Bronchial epithelial cell (primary cell): ENCODE results near the gene KLK4. TPM values are rescaled to one million over a fixed set of nuclear protein-coding genes. Genes with fewer than 3 reads are reported as not detected.

Experiments used
- DNase-seq: peaks from one replicate; pipeline ENCODE4 v3.0.0-alpha.2; 2010; ENCODE audit warnings: low read depth
- FAIRE-seq: peaks from 2 replicates; lab custom pipeline; 2011; peaks lifted over from hg19 to GRCh38; lab: Jason Lieb, UNC
- H3K27me3 ChIP-seq: 2 replicates; pipeline ENCODE4 v1.5.1; 2011; ENCODE audit warnings: low read length; ENCODE audit not compliant: control insufficient read depth, insufficient read depth
- H3K36me3 ChIP-seq: 2 replicates; pipeline ENCODE4 v1.5.1; 2011; ENCODE audit warnings: low read length; ENCODE audit not compliant: control insufficient read depth, insufficient read depth
- H3K4me3 ChIP-seq: 2 replicates; pipeline ENCODE4 v1.5.1; 2011; ENCODE audit warnings: mild to moderate bottlenecking, low read depth, low read length, control low read depth
- total RNA-seq: library from RNA; depleted of rRNA; stranded (reverse); fragments of >200 nt; gene quantifications from 2 replicates; pipeline ENCODE4 v1.2.1, GENCODE V29; 2014
- TF ChIP-seq, protein P1 (sequence below): IDR thresholded peaks from 2 replicates; pipeline ENCODE4 v1.5.1; 2011; ENCODE audit warnings: mild to moderate bottlenecking, moderate library complexity, low read length, control low read depth, inconsistent platforms; ENCODE audit not compliant: insufficient read depth, severe bottlenecking

The KLK4 gene
- total RNA-seq, 1 donor from 2014 or later = not detected

DNA sequence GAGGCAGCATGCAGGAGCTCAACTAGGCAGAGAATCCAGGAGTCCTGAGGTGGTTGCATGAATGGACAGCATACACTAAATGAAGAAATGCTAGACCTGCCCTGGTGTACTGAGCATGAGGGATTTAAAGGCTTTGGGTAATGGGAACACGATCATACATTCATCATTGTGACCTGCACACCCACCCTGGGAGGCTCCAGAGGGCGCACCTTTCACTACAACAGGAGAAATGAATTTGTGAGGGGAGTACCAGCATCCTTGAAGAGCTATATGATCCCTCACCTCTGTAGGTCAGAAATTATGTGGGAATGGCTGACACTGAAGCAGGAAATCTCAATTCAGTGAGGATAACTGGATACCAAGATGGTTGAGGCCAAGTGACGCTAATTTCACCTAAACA lies 29.0 kb downstream of the KLK4 start:
- DNase-seq = no peak
- Histone ChIP-seq H3K4me3 (no peak overlapping the region), H3K36me3 (no peaks in the 10 kb centered on the region), H3K27me3 (no peaks in the 10 kb centered on the region)
- FAIRE-seq = no peak
- TF ChIP-seq, protein P1, sequence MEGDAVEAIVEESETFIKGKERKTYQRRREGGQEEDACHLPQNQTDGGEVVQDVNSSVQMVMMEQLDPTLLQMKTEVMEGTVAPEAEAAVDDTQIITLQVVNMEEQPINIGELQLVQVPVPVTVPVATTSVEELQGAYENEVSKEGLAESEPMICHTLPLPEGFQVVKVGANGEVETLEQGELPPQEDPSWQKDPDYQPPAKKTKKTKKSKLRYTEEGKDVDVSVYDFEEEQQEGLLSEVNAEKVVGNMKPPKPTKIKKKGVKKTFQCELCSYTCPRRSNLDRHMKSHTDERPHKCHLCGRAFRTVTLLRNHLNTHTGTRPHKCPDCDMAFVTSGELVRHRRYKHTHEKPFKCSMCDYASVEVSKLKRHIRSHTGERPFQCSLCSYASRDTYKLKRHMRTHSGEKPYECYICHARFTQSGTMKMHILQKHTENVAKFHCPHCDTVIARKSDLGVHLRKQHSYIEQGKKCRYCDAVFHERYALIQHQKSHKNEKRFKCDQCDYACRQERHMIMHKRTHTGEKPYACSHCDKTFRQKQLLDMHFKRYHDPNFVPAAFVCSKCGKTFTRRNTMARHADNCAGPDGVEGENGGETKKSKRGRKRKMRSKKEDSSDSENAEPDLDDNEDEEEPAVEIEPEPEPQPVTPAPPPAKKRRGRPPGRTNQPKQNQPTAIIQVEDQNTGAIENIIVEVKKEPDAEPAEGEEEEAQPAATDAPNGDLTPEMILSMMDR = no peak

GRCh38 chr19:50880241-50880640 lies 31.0 kb downstream of the KLK4 start:
- DNase-seq (no peak), FAIRE-seq (no peak)
- Histone ChIP-seq H3K36me3 (no peaks in the 10 kb centered on the region), H3K27me3 (no peaks in the 10 kb centered on the region), H3K4me3 (no peak overlapping the region)
- TF ChIP-seq, protein P1 = no peak

DNA sequence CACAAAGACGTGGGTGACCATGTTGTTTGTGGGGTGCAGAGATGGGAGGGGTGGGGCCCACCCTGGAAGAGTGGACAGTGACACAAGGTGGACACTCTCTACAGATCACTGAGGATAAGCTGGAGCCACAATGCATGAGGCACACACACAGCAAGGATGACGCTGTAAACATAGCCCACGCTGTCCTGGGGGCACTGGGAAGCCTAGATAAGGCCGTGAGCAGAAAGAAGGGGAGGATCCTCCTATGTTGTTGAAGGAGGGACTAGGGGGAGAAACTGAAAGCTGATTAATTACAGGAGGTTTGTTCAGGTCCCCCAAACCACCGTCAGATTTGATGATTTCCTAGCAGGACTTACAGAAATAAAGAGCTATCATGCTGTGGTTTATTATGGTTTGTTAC lies 32.3 kb downstream of the KLK4 start:
- Histone ChIP-seq H3K4me3 (no peak overlapping the region), H3K36me3 (no peaks in the 10 kb centered on the region), H3K27me3 (no peaks in the 10 kb centered on the region)
- FAIRE-seq = no peak
- TF ChIP-seq, protein P1 = no peak
- DNase-seq = no peak

DNA sequence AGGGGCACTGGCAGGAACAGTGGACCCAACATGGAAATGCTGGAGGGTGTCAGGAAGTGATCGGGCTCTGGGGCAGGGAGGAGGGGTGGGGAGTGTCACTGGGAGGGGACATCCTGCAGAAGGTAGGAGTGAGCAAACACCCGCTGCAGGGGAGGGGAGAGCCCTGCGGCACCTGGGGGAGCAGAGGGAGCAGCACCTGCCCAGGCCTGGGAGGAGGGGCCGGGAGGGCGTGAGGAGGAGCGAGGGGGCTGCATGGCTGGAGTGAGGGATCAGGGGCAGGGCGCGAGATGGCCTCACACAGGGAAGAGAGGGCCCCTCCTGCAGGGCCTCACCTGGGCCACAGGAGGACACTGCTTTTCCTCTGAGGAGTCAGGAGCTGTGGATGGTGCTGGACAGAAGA lies 33.9 kb downstream of the KLK4 start:
- no peak for FAIRE-seq
- no peak for DNase-seq
- TF ChIP-seq, protein P1 = no peak
- H3K27me3 ChIP-seq = no peaks in the 10 kb centered on the region
- no peak overlapping the region for H3K4me3 ChIP-seq
- no peaks in the 10 kb centered on the region for H3K36me3 ChIP-seq

GRCh38 chr19:50876456-50876855 lies 34.7 kb downstream of the KLK4 start:
- Histone ChIP-seq H3K27me3 (no peaks in the 10 kb centered on the region), H3K36me3 (no peaks in the 10 kb centered on the region), H3K4me3 (no peak overlapping the region)
- FAIRE-seq = no peak
- TF ChIP-seq, protein P1 = no peak
- no peak for DNase-seq

DNA sequence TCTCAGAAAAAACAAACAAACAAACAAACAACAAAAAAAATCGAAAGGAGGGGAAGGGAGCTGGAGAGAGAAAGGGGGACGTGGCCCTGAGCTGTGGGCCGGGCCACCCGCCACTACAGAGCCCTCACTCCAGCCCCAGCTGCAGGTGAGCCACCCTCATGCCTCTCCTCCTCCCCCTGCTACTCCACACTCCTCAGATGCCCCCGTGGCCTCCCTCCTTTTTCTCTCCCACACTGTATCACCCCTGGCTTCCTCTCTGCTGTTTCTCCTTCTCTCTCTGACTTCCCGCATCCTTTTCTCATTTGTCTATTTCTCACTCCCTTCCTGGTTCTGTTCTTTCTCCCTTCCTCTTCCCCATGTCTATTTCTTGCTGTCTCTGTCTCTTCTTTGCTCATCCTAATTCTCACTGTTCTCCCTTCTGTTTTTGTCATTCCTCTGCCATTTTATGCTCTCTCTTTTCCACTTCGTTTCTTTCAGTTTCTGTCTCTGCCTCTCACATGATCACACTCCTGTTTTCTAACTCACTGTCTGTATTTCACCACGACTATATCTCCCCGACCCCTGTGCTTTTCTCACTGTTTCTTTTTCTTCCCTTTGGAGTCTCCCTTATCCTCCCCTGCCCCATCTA lies 35.3 kb downstream of the KLK4 start:
- Histone ChIP-seq H3K27me3 (no peaks in the 10 kb centered on the region), H3K36me3 (no peaks in the 10 kb centered on the region), H3K4me3 (no peak overlapping the region)
- DNase-seq (no peak), FAIRE-seq (no peak)
- TF ChIP-seq, protein P1 = no peak
